Breast epithelium (tissue), 3 donors: ENCODE results near the gene OSR1.

Experiments used
- CTCF ChIP-seq, 3 donors: fragments of 450-650 bp; IDR thresholded peaks; one replicate each; pipeline ENCODE4 v1.5.1; 2016 to 2017; ENCODE audit warnings: antibody characterized with exemption in 3 of 3, mild to moderate bottlenecking in 3 of 3, moderate library complexity in 3 of 3
- POLR2A ChIP-seq: fragments of 450-650 bp; IDR thresholded peaks from one replicate; pipeline ENCODE4 v1.6.1; 2016; ENCODE audit warnings: antibody characterized with exemption, mild to moderate bottlenecking, moderate library complexity
- POLR2AphosphoS5 ChIP-seq, 3 donors: sonication (generic); formaldehyde crosslinking; IDR thresholded peaks; one replicate each; pipeline ENCODE4 v1.6.1; 2017; ENCODE audit warnings: antibody characterized with exemption in 3 of 3

- TF ChIP-seq CTCF (IDR thresholded peaks at IDR 0.05) (no peak), POLR2A (no peak), POLR2AphosphoS5 (IDR thresholded peaks at IDR 0.05) (no peak)
Observed at GRCh38 chr2:19359456-19359855, 1.0 kb upstream of the OSR1 start.
